ENCODE measurements around the gene NINJ2.
A peak's percentile ranks its signal among the peaks of the same experiment; 100 is the strongest.
"Not testable (repeated sequence)": the region's sequence is repeated elsewhere in the genome, so short reads cannot be mapped to it uniquely, and the experiment has no call there.

NINJ2 gene

GRCh38 chr12:663293-663871 lies at the start of gene NINJ2:
NINJ2 (minus strand) TSS chr12:663445; CDS start chr12:663360, 85 bp downstream.
- DNase-seq = no peak

GRCh38 chr12:712172-712863 lies 49.1 kb upstream of the NINJ2 start:
- no peak for DNase-seq

DNA sequence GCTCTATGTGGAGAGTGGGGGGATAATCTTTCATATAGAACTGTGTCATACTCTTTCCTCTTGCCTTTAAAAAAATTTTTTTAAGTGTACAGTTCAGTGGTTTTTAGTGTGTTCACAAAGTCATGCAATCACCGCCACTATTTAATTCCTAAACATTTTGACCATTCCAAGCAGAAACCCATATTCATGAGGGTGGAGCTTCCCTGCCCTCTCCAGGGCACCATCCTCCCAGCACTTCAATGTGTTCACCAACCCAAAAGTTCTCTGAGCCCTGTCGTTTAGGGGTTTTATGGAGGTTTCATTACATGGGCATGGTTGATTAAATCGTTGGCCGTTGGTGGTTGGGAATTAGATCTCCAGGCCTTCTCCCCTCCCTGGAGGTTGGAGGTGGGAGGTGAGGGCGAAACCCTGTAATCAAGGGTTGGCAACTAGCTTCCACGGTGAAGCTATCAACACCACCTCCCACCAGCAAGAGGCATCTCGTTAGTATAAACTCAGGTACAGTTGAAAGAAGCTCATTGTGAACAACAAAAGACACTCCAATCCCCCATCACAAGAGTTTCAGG lies 46.3 kb upstream of the NINJ2 start:
- no peak for DNase-seq

DNA sequence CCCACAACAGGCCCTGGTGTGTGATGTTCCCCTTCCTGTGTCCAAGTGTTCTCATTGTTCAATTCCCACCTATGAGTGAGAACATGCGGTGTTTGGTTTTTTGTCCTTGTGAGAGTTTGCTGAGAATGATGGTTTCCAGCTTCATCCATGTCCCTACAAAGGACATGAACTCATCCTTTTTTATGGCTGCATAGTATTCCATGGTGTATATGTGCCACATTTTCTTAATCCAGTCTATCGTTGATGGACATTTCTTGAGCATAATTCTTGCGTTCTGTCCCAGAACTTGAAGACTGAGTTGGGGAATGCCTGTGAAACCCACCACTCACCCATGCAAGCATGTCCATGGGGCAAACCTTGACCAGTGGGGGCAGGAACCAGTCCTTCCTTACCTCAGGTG lies 44.8 kb upstream of the NINJ2 start:
- not testable (repeated sequence) for DNase-seq

- DNase-seq = no peak
These were observed 41.4 kb upstream of the NINJ2 start for GRCh38 chr12:704516-705242.

DNA sequence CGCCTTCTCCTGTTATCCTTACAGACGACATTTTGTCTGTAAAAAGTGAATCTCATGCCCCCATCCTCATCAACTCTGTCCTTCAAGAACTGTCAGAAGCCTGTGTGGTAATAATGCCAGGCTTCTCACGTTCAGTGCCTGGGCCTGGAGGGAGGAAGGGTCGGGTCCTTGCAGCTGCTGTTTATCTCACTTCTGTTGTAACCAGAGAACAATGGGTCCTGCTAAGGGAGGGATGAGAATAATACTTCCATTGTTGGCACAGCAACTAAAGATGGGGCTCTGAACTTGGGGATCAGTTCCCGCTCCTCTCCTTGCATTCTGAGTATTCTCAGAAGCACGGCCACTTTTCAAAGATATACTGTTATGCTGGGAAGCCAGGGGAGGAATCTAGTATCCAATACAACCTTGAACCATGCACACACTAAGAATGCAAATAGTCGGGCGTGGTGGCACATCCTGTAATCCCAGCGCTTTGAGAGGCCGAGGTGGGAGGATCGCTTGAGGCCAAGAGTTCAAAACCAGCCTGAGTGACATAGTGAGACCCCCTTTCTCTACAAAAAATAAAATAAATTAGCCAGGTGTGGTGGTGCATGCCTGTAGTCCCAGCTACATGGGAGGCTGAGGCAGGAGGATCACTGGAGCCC lies 38.8 kb upstream of the NINJ2 start:
- DNase-seq = no peak

- DNase-seq = no peak
These were observed 36.8 kb upstream of the NINJ2 start for GRCh38 chr12:700016-700415.

DNA sequence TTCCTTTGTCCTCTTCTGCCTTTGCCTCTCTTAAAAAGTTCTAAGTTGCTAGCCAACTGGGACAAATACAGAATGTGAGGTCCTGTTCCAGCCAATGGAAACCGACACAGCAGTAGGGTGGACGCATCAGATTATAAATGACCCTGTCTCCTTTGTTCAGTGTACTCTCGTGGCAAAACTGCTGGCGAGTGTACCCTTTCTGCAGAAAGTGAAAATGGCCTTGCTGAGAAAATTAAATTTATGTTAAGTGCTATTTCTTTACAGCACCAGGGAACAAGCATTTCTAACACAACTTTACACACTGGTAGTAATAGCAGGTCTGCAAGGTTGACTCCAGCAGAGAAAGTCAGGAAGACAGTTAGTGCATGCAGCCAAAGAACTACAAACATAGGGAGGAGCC lies 35.0 kb upstream of the NINJ2 start:
- DNase-seq = not testable (repeated sequence)

- no peak for DNase-seq
These were observed 34.2 kb upstream of the NINJ2 start for GRCh38 chr12:697481-697880.

DNA sequence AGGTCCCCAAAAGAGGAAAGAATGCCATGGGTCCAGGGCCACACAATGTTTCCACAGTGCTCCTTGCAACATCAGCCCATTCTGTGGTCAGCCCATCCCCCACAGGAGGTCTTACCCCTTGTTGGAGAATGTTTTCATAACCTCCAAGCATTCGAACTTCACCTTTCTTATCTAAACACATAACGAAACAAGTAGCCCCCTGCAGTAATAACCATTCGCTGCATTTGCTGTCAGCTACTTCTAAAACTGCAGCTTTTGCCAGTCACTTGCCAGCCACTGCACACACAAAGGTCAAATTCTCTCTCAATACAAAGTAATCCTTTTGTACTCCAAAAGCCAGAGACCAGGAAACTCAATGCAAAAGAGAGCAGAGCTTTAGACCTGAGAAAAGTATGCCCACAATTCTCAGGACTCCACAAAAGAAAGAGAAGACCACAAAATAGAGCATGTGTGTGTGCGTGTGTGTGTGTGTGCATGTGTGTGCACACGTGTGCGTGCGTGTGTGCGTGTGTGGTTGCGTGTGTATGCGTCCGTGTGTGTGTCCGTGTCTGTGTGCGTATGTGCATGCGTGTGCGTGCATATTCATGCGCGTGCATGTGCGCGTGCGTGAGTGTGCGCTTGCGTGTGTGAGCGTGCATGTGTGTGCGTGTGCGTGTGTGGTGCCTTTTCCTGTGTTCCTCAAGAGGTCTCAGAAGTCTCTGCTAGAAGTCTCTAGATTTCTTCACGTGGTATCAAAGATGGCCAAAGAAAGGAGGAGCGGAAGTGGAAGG lies 31.7 kb upstream of the NINJ2 start:
- DNase-seq = no peak

GRCh38 chr12:693934-694533 lies 30.8 kb upstream of the NINJ2 start:
- DNase-seq = no peak

DNA sequence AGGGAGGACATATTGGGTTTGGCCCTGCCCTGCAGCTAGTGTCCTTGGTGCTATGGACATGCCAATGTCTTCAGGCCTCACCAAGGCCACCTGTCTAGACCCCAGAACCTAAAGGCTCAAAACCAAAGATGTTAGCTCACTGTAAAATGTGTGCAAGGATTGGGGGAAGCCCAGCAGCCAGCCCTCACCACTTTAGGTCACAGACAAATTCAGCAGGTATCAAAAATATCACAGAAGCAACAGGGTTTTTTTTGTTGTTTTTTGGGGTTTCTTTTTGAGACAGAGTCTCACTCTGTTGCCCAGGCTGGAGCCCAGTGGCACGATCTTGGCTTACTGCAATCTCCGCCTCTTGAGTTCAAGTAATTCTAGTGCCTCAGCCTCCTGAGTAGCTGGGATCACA lies 29.0 kb upstream of the NINJ2 start:
- DNase-seq = no peak

DNA sequence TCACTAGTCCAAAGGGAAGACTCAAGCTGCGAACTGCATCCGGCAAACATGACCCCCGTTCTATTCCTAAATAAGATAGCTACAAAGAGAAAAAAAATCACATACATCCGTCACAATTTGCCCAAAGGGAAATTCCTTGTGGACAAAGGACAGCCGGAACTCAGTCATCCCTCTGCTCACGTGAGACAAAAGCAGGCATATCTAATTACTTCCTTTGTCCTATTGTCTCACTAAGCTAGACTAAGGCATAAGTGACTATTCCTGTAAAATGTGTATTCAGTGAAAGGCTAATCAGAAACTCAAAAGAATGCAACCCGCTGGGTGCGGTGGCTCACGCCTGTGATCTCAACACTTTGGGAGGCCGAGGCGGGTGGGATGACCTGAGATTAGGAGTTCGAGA lies 27.2 kb upstream of the NINJ2 start:
- DNase-seq = no peak

DNA sequence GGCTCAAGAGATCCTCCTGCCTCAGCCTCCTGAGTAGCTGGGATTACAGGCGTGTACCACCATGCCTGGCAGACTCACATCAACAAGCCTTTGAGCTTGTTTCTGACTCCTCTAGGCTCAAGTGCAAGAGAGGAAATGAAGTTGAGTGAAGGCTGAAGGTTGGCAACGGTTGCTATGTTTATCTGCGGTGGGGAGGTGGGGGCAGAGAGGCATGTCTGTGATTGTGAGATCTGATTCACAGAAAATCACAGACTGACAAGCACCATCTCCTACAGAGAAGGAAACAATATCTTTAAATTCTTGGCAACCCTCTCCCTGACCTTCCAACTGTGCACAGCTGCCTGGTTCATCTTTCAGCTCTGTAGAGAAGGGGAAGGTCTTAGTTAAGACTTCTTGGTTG lies 22.1 kb upstream of the NINJ2 start:
- no peak for DNase-seq

DNA sequence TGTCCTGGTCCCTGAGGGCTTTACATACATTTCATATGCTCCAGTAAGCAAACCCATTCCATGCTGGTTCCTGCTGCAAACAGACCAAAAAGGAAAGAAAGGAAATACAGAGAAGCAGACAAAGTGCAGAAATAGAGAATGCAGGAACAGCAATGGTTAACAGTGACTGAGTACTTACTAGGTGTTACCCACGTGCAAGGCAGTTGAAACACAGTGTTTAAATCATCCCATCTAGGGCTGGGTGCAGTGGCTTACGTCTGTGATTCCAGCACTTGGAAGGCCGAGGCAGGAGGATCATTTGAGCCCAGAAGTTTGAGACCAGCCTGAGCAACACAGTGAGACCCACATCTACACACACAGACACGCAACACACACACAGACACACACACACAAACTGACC lies 21.2 kb upstream of the NINJ2 start:
- DNase-seq = no peak

DNA sequence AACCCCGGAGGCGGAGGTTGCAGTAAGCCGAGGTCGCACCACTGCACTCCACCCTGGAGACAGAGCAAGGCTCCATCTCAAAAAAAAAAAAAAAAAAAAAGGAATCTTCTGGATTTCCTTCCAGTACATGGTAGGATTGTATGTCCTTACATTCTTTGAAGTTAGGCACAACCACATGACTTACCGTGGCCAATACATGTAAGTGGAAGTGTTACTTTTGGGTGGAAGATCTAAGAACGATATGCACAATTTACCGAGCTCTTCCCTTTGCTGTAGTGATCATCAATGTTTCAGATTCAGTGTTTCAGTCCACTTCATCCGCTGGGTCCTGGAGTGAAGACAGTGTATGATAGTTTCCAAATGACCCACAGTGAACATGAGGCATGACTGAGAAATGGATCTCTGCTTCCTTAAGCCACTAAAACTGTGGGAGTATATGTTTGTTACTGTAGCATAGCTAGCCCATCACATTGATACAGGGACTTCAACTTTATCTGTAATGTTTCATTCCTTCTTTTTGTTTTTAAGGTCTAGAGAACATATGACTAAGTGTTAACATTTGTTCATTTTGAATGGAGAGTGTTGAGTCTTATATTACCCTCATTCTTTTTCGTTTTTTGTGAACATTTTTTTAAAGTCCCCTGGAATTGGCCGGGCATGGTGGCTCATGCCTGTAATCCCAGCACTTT lies 18.5 kb upstream of the NINJ2 start:
- DNase-seq = no peak

DNA sequence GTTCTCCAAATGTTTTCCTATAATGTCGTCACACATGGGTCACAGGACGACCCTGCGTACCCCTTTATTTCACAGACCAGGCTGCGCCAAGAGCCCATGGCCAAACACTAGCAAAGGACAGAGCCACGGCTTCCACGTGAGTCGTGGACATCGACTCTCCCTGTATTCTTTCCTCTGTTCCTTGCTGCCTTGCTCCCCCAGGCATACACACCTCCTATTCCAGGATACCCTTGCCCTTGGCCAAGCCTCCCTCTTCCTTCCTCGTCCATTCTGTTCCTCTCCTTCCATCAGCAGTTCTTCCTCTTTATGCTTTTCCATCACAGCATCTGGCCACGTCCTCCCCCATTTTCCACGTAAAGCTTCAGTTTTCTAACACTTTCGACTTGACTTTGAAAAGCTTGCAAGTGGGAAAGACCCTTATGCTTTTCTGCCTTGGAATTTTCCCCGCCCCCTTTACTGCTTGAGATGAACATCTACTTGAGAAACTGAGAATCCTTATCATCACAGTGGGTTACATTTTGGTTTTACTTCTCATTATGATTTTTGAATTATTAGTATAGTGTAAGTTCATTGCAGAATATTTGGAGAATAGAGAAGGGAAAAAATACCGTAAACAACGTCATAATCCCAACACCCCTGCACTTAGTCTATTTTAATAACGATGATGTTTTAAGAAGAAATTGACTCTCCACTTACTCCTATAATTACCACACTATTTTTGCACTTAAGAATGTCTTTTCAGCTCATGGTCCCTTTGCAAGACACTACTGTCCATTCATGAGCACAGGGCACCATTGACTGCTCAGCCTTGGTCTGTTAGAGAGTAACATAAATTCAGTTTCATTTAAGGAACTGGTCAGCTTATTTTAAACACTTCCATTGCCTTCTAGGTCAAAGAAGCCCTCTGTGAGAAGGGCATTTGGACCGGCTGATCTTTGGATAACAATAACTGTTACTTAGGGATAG lies 15.8 kb upstream of the NINJ2 start:
- no peak for DNase-seq

DNA sequence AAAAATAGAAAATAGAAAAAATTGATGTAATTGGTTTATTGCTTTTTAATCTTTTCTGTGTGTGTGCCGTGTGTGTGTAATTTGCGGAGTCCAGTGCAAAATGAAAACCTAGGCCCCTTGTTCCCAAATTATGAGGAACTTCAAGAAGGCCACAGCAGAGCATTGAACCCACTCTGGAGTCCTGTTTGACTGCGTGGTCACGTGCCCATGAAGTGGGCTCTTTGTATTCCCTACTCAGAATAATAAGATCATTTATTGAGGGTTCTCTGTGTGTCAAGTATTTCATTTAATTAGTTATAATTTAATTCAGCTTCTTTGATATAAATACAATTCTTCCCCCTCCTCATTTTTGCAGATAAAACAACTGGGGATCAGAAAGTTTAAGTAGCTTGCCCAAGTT lies 12.3 kb upstream of the NINJ2 start:
- DNase-seq = no peak

GRCh38 chr12:674272-674781 lies 11.1 kb upstream of the NINJ2 start:
- DNase-seq = peak; percentile 44

DNA sequence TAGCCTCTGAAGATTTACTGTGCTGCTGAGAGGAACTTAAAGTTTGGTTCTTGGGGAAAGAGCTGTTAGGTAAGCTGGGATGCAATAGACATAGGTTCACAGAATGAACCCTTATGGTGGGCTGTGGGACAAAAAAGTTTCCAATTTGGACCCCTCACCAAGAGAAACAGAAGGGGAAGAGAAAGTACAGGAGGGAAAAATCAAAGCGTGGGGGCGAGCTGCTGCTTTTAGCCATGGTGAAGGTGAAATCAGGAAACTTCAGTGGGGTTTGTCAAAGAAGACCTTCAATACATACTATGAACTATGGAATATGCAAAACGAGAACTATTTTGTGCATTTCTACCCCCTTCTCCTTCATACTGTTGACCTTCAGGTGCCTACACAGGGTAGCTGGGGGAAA lies 10.6 kb upstream of the NINJ2 start:
- DNase-seq = no peak
